T-helper 2 cell treated with Interferon-gamma antibody and Interleukin-4, amounts not matched to agents 5 μg/mL and 100 μg/mL, for 36 hours (primary cell): ENCODE measurements around the gene TBCEL.

Experiments
- DNase-seq: peaks from one replicate; pipeline ENCODE4 v3.0.0; 2021; ENCODE audit warnings: low spot score
- H3K27ac Mint-ChIP-seq: one replicate; pipeline ENCODE4 v1.8.0; 2021; ENCODE audit warnings: mild to moderate bottlenecking, mixed read lengths
- H3K27me3 Mint-ChIP-seq: one replicate; pipeline ENCODE4 v1.8.0; 2021; ENCODE audit warnings: low read depth, mixed read lengths
- H3K36me3 Mint-ChIP-seq: one replicate; pipeline ENCODE4 v1.8.0; 2021; ENCODE audit warnings: low read depth, mixed read lengths
- H3K4me1 Mint-ChIP-seq: one replicate; pipeline ENCODE4 v1.8.0; 2021; ENCODE audit warnings: low read depth, mixed read lengths
- H3K4me3 Mint-ChIP-seq: one replicate; pipeline ENCODE4 v1.8.0; 2022; ENCODE audit warnings: mild to moderate bottlenecking, moderate library complexity, mixed read lengths
- H3K9me3 Mint-ChIP-seq: one replicate; pipeline ENCODE4 v1.8.0; 2021; ENCODE audit warnings: mixed read lengths

TBCEL gene

GRCh38 chr11:121037016-121037415 is 13.1 kb downstream of the TBCEL start:
- Mint-ChIP-seq H3K9me3 (no peaks in the 10 kb centered on the region), H3K4me1 (peaks cover 17% of the 10 kb centered on the region), H3K27me3 (peaks cover 9% of the 10 kb centered on the region), H3K36me3 (peaks cover 1% of the 10 kb centered on the region), H3K4me3 (no peak overlapping the region), H3K27ac (no peak overlapping the region)
- no peak for DNase-seq

GRCh38 chr11:121038648-121039409 is 14.9 kb downstream of the TBCEL start:
- DNase-seq = no peak
- H3K27ac Mint-ChIP-seq = no peak overlapping the region
- peaks cover 17% of the 10 kb centered on the region for H3K4me1 Mint-ChIP-seq
- peaks cover 9% of the 10 kb centered on the region for H3K27me3 Mint-ChIP-seq
- H3K4me3 Mint-ChIP-seq = no peak overlapping the region
- H3K9me3 Mint-ChIP-seq = no peaks in the 10 kb centered on the region
- peaks cover 1% of the 10 kb centered on the region for H3K36me3 Mint-ChIP-seq

GRCh38 chr11:121039971-121040613 is 16.2 kb downstream of the TBCEL start:
- H3K4me1 Mint-ChIP-seq = peaks cover 17% of the 10 kb centered on the region
- H3K27me3 Mint-ChIP-seq = peaks cover 9% of the 10 kb centered on the region
- no peaks in the 10 kb centered on the region for H3K9me3 Mint-ChIP-seq
- H3K27ac Mint-ChIP-seq = no peak overlapping the region
- H3K36me3 Mint-ChIP-seq = peaks cover 1% of the 10 kb centered on the region
- no peak for DNase-seq
- no peak overlapping the region for H3K4me3 Mint-ChIP-seq

DNA sequence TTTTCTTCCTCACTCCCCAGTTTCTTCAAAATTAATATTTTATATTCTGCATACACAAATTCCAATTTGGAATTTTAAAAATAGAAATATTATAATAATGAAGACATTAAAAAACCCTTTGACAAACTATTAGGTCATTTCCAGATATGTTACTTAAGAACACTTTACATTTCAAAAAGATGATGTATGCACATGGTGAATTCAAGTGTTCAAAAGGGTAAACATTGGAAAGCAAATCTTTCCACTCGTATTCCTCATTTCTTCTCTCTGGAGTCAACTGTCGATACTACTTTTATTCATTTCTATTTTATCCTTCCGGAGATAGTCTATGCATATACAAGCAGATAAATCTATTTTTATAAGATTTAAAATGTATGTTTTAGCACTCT is 16.7 kb downstream of the TBCEL start:
- Mint-ChIP-seq H3K4me3 (no peak overlapping the region), H3K9me3 (no peaks in the 10 kb centered on the region), H3K4me1 (peaks cover 14% of the 10 kb centered on the region), H3K36me3 (peaks cover 1% of the 10 kb centered on the region), H3K27me3 (peaks cover 9% of the 10 kb centered on the region), H3K27ac (no peak overlapping the region)
- no peak for DNase-seq

- no peaks in the 10 kb centered on the region for H3K9me3 Mint-ChIP-seq
- no peak for DNase-seq
- peaks cover 10% of the 10 kb centered on the region for H3K4me1 Mint-ChIP-seq
- H3K4me3 Mint-ChIP-seq = no peak overlapping the region
- H3K27me3 Mint-ChIP-seq = peaks cover 9% of the 10 kb centered on the region
- H3K36me3 Mint-ChIP-seq = peaks cover 1% of the 10 kb centered on the region
- no peak overlapping the region for H3K27ac Mint-ChIP-seq
These were observed 17.2 kb downstream of the TBCEL start for GRCh38 chr11:121041072-121041471.

DNA sequence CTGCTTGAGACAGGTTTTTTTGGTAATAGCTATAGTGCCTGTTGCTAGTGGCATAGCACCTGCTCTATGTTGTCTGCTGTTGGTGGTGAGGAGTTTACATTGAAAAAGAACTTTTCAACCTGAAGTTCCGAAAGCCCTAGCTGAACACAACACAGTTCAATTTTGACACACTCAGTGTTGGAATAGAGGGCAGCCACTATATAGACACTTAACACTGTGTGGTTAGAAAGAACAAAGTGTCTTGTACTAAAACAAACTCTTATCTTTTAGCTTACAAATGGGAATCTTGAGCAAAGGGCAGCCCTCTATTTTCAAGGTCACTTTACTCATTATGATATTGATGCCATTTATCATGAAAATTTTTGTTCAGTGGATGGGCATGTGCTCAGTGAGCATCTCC is 18.4 kb downstream of the TBCEL start:
- DNase-seq = no peak
- peaks cover 9% of the 10 kb centered on the region for H3K27me3 Mint-ChIP-seq
- H3K36me3 Mint-ChIP-seq = peaks cover 6% of the 10 kb centered on the region
- H3K4me1 Mint-ChIP-seq = peaks cover 4% of the 10 kb centered on the region
- H3K9me3 Mint-ChIP-seq = no peaks in the 10 kb centered on the region
- no peak overlapping the region for H3K27ac Mint-ChIP-seq
- no peak overlapping the region for H3K4me3 Mint-ChIP-seq

GRCh38 chr11:121047926-121048325 is 24.0 kb downstream of the TBCEL start:
- H3K36me3 Mint-ChIP-seq = peaks cover 12% of the 10 kb centered on the region
- no peaks in the 10 kb centered on the region for H3K4me1 Mint-ChIP-seq
- no peak overlapping the region for H3K4me3 Mint-ChIP-seq
- H3K9me3 Mint-ChIP-seq = no peaks in the 10 kb centered on the region
- DNase-seq = no peak
- H3K27ac Mint-ChIP-seq = no peak overlapping the region
- H3K27me3 Mint-ChIP-seq = no peaks in the 10 kb centered on the region

- Mint-ChIP-seq H3K9me3 (no peaks in the 10 kb centered on the region), H3K4me1 (no peaks in the 10 kb centered on the region), H3K36me3 (peaks cover 12% of the 10 kb centered on the region), H3K27me3 (no peaks in the 10 kb centered on the region), H3K4me3 (no peak overlapping the region), H3K27ac (no peak overlapping the region)
- DNase-seq = no peak
These were observed 24.7 kb downstream of the TBCEL start for GRCh38 chr11:121048464-121049233.

- peaks cover 23% of the 10 kb centered on the region for H3K36me3 Mint-ChIP-seq
- H3K27ac Mint-ChIP-seq = no peak overlapping the region
- no peak for DNase-seq
- no peaks in the 10 kb centered on the region for H3K9me3 Mint-ChIP-seq
- H3K4me3 Mint-ChIP-seq = no peak overlapping the region
- H3K4me1 Mint-ChIP-seq = peaks cover 8% of the 10 kb centered on the region
- no peaks in the 10 kb centered on the region for H3K27me3 Mint-ChIP-seq
These were observed 29.3 kb downstream of the TBCEL start for GRCh38 chr11:121053244-121053643.

GRCh38 chr11:121054266-121054665 is 30.4 kb downstream of the TBCEL start:
- Mint-ChIP-seq H3K27me3 (no peaks in the 10 kb centered on the region), H3K36me3 (peaks cover 20% of the 10 kb centered on the region), H3K9me3 (no peaks in the 10 kb centered on the region), H3K4me3 (no peak overlapping the region), H3K4me1 (peaks cover 8% of the 10 kb centered on the region), H3K27ac (no peak overlapping the region)
- DNase-seq = no peak

GRCh38 chr11:121055076-121055475 is 31.2 kb downstream of the TBCEL start:
- Mint-ChIP-seq H3K27me3 (no peaks in the 10 kb centered on the region), H3K27ac (no peak overlapping the region), H3K4me3 (no peak overlapping the region), H3K4me1 (peaks cover 11% of the 10 kb centered on the region), H3K36me3 (peaks cover 24% of the 10 kb centered on the region), H3K9me3 (no peaks in the 10 kb centered on the region)
- no peak for DNase-seq

DNA sequence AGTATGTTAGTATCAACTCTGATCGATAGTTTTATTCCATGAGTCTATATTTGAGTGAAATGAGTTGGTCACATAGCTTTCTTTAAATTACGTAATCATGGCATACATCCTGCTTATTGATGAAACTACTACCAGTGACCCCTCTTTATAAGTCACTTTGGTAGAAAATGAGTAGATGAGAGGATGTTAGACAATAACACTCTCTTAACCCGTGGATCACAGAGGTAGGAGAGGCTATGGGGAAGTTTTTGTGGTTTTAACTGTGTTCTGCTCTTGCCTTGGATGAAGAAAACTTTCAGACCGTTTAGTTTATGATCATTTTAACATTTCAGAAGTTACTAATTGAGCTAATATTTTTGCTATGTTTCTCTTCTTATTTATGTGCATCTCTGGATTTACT is 34.0 kb downstream of the TBCEL start:
- H3K27me3 Mint-ChIP-seq = no peaks in the 10 kb centered on the region
- no peak overlapping the region for H3K4me3 Mint-ChIP-seq
- no peak for DNase-seq

GRCh38 chr11:121058941-121059340 is 35.0 kb downstream of the TBCEL start:
- H3K27ac Mint-ChIP-seq = no peak overlapping the region
- no peak overlapping the region for H3K4me3 Mint-ChIP-seq
- no peaks in the 10 kb centered on the region for H3K9me3 Mint-ChIP-seq
- peaks cover 30% of the 10 kb centered on the region for H3K36me3 Mint-ChIP-seq
- H3K27me3 Mint-ChIP-seq = no peaks in the 10 kb centered on the region
- DNase-seq = no peak
- peaks cover 14% of the 10 kb centered on the region for H3K4me1 Mint-ChIP-seq

More for the DNA sequence above, 34.0 kb downstream of the TBCEL start:
- no peaks in the 10 kb centered on the region for H3K9me3 Mint-ChIP-seq
- peaks cover 29% of the 10 kb centered on the region for H3K36me3 Mint-ChIP-seq
- peaks cover 14% of the 10 kb centered on the region for H3K4me1 Mint-ChIP-seq
- no peak overlapping the region for H3K27ac Mint-ChIP-seq

DNA sequence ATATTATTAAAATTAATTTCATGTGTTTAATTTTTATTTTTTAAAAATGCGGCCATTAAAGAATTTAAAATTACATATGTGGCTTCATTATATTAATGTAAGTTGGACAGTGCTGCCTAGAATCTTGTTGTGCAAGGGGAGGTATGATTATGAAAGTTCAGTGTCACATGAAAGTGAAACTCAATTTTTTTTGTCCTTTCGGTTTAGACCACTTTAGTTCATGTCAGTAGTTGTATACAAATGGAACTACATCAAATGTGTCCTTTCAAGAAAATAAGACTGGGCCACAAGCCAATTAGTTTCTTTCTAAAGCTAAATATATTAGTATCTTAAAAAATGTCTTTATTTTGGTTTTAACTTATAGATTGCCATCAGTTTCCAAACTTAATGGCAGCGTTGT is 35.7 kb downstream of the TBCEL start:
- H3K4me1 Mint-ChIP-seq = peaks cover 11% of the 10 kb centered on the region
- no peaks in the 10 kb centered on the region for H3K27me3 Mint-ChIP-seq
- no peak for DNase-seq

More for the DNA sequence above, 35.7 kb downstream of the TBCEL start:
- Mint-ChIP-seq H3K4me3 (no peak overlapping the region), H3K36me3 (peaks cover 27% of the 10 kb centered on the region), H3K9me3 (no peaks in the 10 kb centered on the region), H3K27ac (no peak overlapping the region)
